DND-41 (cell line): ENCODE measurements around the gene UBL4B.
A peak's percentile ranks its signal among the peaks of the same experiment; 100 is the strongest.

Source experiments
- ATAC-seq: fragments of 200-7000 bp; cut with Tn5 transposase; 3 replicates; pipeline ENCODE4 v1.9.1; 2021; ENCODE audit warnings: low read depth; ENCODE audit not compliant: insufficient read depth
- DNase-seq: peaks from one replicate; pipeline ENCODE4 v3.0.0-alpha.2; 2020
- H2AFZ ChIP-seq: 2 replicates; pipeline ENCODE4 v1.6.0; 2012; ENCODE audit warnings: low read depth, low read length
- H3K27ac ChIP-seq: 2 replicates; pipeline ENCODE4 v1.5.1; 2012; ENCODE audit warnings: low read length, inconsistent platforms
- H3K27me3 ChIP-seq: fragments of 200-600 bp; sonication (generic); 2 replicates; pipeline ENCODE4 v1.6.0; 2012; ENCODE audit warnings: low read length, mild to moderate bottlenecking, inconsistent platforms; ENCODE audit not compliant: insufficient read depth, poor library complexity
- H3K36me3 ChIP-seq: 2 replicates; pipeline ENCODE4 v1.5.1; 2012; ENCODE audit warnings: low read length, inconsistent platforms; ENCODE audit not compliant: insufficient read depth
- H3K4me1 ChIP-seq: 2 replicates; pipeline ENCODE4 v1.5.1; 2012; ENCODE audit warnings: mild to moderate bottlenecking, low read length; ENCODE audit not compliant: insufficient read depth
- H3K4me2 ChIP-seq: 2 replicates; pipeline ENCODE4 v1.6.0; 2012; ENCODE audit warnings: mild to moderate bottlenecking, moderate library complexity, low read length, inconsistent platforms; ENCODE audit not compliant: insufficient read depth
- H3K4me3 ChIP-seq, 2 experiments: fragments of 200-600 bp in 1 of 2; shearing (Covaris generic) in 1 of 2; 2 replicates each; pipeline ENCODE4 v1.5.1; 2012 to 2016; ENCODE audit warnings: inconsistent platforms in 2 of 2, low read length in 2 of 2, mild to moderate bottlenecking in 2 of 2, low read depth in 1 of 2, moderate library complexity in 1 of 2
- H3K79me2 ChIP-seq: 2 replicates; pipeline ENCODE4 v1.6.0; 2012; ENCODE audit warnings: low read length, inconsistent platforms; ENCODE audit not compliant: insufficient read depth
- H3K9ac ChIP-seq: 2 replicates; pipeline ENCODE4 v1.6.0; 2012; ENCODE audit warnings: low read depth, mild to moderate bottlenecking, inconsistent platforms, low read length, moderate library complexity
- H3K9me3 ChIP-seq: 2 replicates; pipeline ENCODE4 v1.5.1; 2012; ENCODE audit warnings: low read length, moderate library complexity, mild to moderate bottlenecking, inconsistent platforms; ENCODE audit not compliant: insufficient read depth, severe bottlenecking
- H4K20me1 ChIP-seq: 2 replicates; pipeline ENCODE4 v1.6.0; 2012; ENCODE audit warnings: low read length; ENCODE audit not compliant: insufficient read depth
- EZH2 ChIP-seq: IDR thresholded peaks from 3 replicates; pipeline ENCODE4 v1.6.1; 2012; ENCODE audit warnings: borderline replicate concordance, low read depth, mild to moderate bottlenecking, moderate library complexity, low read length, inconsistent platforms; ENCODE audit not compliant: severe bottlenecking
- TF ChIP-seq, protein P1 (sequence below): IDR thresholded peaks from 2 replicates; pipeline ENCODE4 v1.5.1; 2012; ENCODE audit warnings: borderline replicate concordance, low read length, moderate library complexity, mild to moderate bottlenecking; ENCODE audit not compliant: poor library complexity, severe bottlenecking; ENCODE audit errors: extremely low read depth

The UBL4B gene

DNA sequence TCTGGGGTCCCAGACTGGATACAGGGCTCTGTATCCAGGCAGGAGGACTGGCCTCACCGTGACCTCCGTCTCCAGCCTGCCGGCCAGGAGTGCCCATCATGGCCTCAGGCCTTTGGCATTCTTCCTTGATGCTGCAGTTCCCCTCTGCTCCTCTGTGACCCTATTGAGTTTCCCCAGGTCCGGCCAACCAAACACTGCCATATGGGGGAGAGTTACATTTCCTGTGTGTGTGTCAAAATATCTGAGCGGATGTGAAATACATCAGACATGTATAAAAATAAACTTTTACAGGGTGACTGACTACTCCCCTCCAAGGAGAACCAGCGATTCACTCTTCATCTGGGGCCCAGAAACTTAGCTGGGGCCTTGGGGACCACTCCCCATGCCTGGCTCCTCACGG, 10.2 kb upstream of the UBL4B start:
- Histone ChIP-seq H4K20me1 (no peaks in the 10 kb centered on the region), H3K36me3 (no peaks in the 10 kb centered on the region), H3K4me1 (no peaks in the 10 kb centered on the region), H3K9me3 (no peaks in the 10 kb centered on the region), H3K9ac (no peak overlapping the region), H3K79me2 (no peaks in the 10 kb centered on the region), H3K27ac (no peak overlapping the region), H3K4me3 (no peak overlapping the region), H3K27me3 (peaks cover 12% of the 10 kb centered on the region), H3K4me2 (no peak overlapping the region), H2AFZ (no peak overlapping the region)
- no peak for DNase-seq
- no peak for ATAC-seq
- no peak for TF ChIP-seq EZH2
- TF ChIP-seq, protein P1, sequence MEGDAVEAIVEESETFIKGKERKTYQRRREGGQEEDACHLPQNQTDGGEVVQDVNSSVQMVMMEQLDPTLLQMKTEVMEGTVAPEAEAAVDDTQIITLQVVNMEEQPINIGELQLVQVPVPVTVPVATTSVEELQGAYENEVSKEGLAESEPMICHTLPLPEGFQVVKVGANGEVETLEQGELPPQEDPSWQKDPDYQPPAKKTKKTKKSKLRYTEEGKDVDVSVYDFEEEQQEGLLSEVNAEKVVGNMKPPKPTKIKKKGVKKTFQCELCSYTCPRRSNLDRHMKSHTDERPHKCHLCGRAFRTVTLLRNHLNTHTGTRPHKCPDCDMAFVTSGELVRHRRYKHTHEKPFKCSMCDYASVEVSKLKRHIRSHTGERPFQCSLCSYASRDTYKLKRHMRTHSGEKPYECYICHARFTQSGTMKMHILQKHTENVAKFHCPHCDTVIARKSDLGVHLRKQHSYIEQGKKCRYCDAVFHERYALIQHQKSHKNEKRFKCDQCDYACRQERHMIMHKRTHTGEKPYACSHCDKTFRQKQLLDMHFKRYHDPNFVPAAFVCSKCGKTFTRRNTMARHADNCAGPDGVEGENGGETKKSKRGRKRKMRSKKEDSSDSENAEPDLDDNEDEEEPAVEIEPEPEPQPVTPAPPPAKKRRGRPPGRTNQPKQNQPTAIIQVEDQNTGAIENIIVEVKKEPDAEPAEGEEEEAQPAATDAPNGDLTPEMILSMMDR, result no peak

- no peaks in the 10 kb centered on the region for H3K9me3 ChIP-seq
- H4K20me1 ChIP-seq, result no peaks in the 10 kb centered on the region
- no peaks in the 10 kb centered on the region for H3K36me3 ChIP-seq
- H3K27ac ChIP-seq, result no peak overlapping the region
- H3K4me1 ChIP-seq, result no peaks in the 10 kb centered on the region
- TF ChIP-seq, protein P1, result peak; percentile 98
- TF ChIP-seq EZH2, result no peak
- peak overlapping the region; percentile 45; the same call in 1 of the 2 replicates for H2AFZ ChIP-seq
- H3K79me2 ChIP-seq, result no peaks in the 10 kb centered on the region
- peaks cover 18% of the 10 kb centered on the region for H3K27me3 ChIP-seq
- H3K9ac ChIP-seq, result no peak overlapping the region
- H3K4me3 ChIP-seq, result no peak overlapping the region
- DNase-seq, result peak; percentile 73
- no peak overlapping the region for H3K4me2 ChIP-seq
- peak; percentile 98 for ATAC-seq
These were observed 6.0 kb upstream of the UBL4B start for GRCh38 chr1:110106013-110106941.

DNA sequence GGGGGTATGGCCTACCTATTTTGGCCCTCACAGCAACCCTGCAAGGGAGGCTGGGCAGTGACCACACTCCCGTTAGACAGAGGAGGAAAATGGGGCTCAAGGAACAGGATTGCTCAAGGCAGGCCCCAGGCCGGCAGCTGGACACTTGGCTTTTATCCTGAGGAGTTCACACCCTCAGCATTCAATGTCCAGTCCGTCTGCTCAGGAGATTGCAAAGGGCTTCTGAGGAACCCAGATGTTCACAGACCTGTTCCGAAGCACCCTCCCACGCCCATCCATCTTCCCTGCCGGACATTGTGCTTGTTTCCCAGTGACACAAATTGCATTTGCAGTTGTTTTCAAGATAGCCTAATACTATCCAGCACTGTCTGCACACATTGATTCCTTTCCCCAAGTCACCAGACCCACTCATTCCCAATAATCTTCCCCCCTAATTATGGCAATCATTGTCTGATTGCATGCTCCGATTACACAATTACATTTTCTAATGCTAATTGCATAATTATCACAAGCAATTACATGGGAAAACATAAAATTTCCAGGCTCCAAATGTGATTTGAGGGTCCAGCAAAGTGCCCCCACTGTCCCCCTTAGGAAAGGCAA, 4.3 kb upstream of the UBL4B start:
- no peaks in the 10 kb centered on the region for H3K9me3 ChIP-seq
- H3K27ac ChIP-seq, result no peak overlapping the region
- no peak overlapping the region for H2AFZ ChIP-seq
- ATAC-seq (no peak), DNase-seq (no peak)
- no peak overlapping the region for H3K4me3 ChIP-seq
- no peaks in the 10 kb centered on the region for H3K4me1 ChIP-seq
- no peak overlapping the region for H3K4me2 ChIP-seq
- no peaks in the 10 kb centered on the region for H4K20me1 ChIP-seq
- H3K79me2 ChIP-seq, result no peaks in the 10 kb centered on the region
- peaks cover 22% of the 10 kb centered on the region for H3K27me3 ChIP-seq
- no peak overlapping the region for H3K9ac ChIP-seq
- TF ChIP-seq, protein P1, result no peak
- TF ChIP-seq EZH2, result no peak
- no peaks in the 10 kb centered on the region for H3K36me3 ChIP-seq
